Body of pancreas (tissue), 4 donors: ENCODE data around the gene CEP250. TPM values are rescaled to one million over a fixed set of nuclear protein-coding genes. Genes with fewer than 3 reads are reported as not detected.

Experiments
- ATAC-seq: fragments of 150-250 bp; one replicate; pipeline ENCODE4 v1.9.1; 2016
- DNase-seq, 4 donors: peaks; one replicate each; pipeline ENCODE4 v3.0.0-alpha.2; 2019
- H3K27ac ChIP-seq, 4 donors: fragments of 200-600 bp; sonication (generic); 1 replicate in 3 of 4; 2 replicates in 1 of 4; pipeline versions ENCODE4 v1.5.1 to v1.6.1; 2016 to 2019; ENCODE audit warnings: mild to moderate bottlenecking in 1 of 4, mixed read lengths in 1 of 4, moderate library complexity in 1 of 4
- H3K27me3 ChIP-seq, 2 donors: fragments of 200-600 bp; sonication (generic); one replicate each; pipeline ENCODE4 v1.6.0; 2016; ENCODE audit warnings: mild to moderate bottlenecking in 1 of 2
- H3K36me3 ChIP-seq, 2 donors: fragments of 200-600 bp; sonication (generic); replicated peaks in 1 of 2; 2 replicates each; pipeline ENCODE4 v1.5.1; 2016; ENCODE audit warnings: low read depth in 2 of 2; ENCODE audit not compliant: insufficient read depth in 1 of 2
- H3K4me1 ChIP-seq: fragments of 200-600 bp; sonication (generic); one replicate; pipeline ENCODE4 v1.6.0; 2016
- H3K4me3 ChIP-seq, 2 donors: fragments of 200-600 bp; sonication (generic); 1 replicate in 1 of 2; 2 replicates in 1 of 2; pipeline ENCODE4 v1.5.1; 2016 to 2019
- H3K9me3 ChIP-seq, 3 donors: fragments of 200-600 bp; sonication (generic); 1 replicate in 2 of 3; 2 replicates in 1 of 3; pipeline ENCODE4 v1.5.1; 2016
- POLR2A ChIP-seq, 3 donors: fragments of 450-650 bp; IDR thresholded peaks; one replicate each; pipeline ENCODE4 v1.6.1; 2016; ENCODE audit warnings: antibody characterized with exemption in 3 of 3, mild to moderate bottlenecking in 2 of 3
- WGBS, 2 donors: methylation state at CpG; one replicate each; pipeline ENCODE4 v1.1.5; 2017; 5-methylcytosine and 5-hydroxymethylcytosine counted together
- intact Hi-C: fragments of 100-400 bp; cut with DNase I; formaldehyde crosslinking; loops from one replicate; pipeline ENCODE4 v1.15.1; 2023
- total RNA-seq, 2 donors: library from RNA; depleted of rRNA; stranded (reverse); fragments of >200 nt; gene quantifications; one replicate each; pipeline ENCODE4 v1.1.0, GENCODE V29; 2016
- TF ChIP-seq, protein P1 (sequence below), 7 experiments: fragments of 450-650 bp in 4 of 7; fragments of 200-600 bp in 3 of 7; sonication (generic) in 3 of 7; IDR thresholded peaks; one replicate each; pipeline ENCODE4 v1.5.1; 2016 to 2019; ENCODE audit warnings: antibody characterized with exemption in 7 of 7

CEP250 gene
- total RNA-seq, 2 donors from 2014 or later = 7.8 to 27.0 TPM

DNA sequence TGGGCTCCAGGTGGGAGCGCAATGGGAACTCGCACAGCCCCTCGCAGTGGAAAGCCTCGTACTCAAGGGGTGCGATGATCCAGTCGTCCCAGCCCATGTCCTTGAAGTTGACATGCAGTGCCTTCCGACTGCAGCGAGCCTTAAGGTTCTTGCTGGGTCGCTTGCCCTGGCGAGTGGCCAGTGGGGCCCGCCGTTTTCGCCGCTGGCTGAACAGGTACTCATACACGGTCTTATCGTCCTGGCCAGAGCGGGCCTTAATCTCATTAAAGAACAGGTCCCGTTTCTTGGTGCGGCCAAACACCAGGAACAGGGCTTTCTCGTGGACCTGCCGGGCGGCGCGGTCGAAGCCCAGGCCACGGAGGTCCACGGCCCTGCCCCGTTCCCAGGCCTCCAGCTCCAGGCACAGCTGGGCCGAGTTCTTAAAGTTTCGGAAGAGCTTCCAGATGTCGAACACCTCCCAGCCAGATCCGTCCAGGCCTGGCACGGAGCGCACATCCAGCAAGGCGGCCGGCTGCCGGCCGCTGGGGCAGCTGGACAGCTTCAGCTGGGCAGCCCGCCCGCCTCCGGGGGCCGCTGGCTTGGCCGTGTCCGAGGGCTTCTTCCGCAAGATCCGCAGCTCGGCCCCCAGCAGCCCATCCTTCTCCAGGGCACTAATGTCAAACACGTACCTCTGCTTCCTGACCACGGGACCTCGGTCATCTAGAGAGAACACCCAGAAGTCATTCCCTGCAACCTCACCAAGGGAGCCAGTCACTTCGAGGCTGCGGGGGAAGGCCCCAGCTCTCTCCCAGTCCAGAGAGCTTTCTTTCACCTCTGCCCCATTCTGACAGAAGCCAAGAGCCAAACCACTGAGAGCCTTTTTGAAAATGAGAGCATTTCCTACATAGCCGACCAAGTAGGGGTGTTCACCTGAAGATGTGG lies 21.1 kb upstream of the CEP250 start:
- DNase-seq (no peak), ATAC-seq (no peak)
- TF ChIP-seq, protein P1, sequence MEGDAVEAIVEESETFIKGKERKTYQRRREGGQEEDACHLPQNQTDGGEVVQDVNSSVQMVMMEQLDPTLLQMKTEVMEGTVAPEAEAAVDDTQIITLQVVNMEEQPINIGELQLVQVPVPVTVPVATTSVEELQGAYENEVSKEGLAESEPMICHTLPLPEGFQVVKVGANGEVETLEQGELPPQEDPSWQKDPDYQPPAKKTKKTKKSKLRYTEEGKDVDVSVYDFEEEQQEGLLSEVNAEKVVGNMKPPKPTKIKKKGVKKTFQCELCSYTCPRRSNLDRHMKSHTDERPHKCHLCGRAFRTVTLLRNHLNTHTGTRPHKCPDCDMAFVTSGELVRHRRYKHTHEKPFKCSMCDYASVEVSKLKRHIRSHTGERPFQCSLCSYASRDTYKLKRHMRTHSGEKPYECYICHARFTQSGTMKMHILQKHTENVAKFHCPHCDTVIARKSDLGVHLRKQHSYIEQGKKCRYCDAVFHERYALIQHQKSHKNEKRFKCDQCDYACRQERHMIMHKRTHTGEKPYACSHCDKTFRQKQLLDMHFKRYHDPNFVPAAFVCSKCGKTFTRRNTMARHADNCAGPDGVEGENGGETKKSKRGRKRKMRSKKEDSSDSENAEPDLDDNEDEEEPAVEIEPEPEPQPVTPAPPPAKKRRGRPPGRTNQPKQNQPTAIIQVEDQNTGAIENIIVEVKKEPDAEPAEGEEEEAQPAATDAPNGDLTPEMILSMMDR (IDR thresholded peaks at IDR 0.05) = no peak
- TF ChIP-seq POLR2A (IDR thresholded peaks at IDR 0.05) = no peak
- Histone ChIP-seq H3K27me3 (no peaks in the 10 kb centered on the region), H3K36me3 (no peaks in the 10 kb centered on the region), H3K4me1 (peaks cover 6% of the 10 kb centered on the region), H3K27ac (no peak overlapping the region), H3K9me3 (no peaks in the 10 kb centered on the region), H3K4me3 (no peak overlapping the region)
- 72 to 82% methylated on average over 10 to 41 of the region's 53 CpGs for WGBS, 2 donors
- intact Hi-C loops = loop anchor here (10.0 kb wide), 1 partner anchor 140 kb away; the partner anchor contains the start of gene FAM83C

DNA sequence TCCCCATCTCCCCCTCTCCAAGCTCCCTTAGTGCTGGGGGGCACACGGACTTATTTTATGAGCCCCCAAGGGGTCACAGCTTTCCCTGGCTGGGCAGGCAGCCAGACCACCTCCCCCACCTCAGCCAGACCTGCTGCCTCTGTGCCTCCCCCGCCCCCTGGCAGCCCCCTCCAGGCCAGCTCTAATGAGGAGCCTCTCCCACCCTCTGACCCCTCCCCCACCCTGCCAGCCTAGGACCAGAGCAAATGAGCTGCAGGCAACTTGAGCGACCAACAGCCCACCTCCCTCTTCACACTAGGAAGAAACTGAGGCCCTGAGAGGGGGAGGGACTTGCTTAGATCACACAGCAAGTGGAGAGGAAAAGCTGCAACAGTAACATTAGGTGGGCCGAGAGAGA lies 19.2 kb upstream of the CEP250 start:
- DNase-seq = no peak
- intact Hi-C loops = loop anchor here (10.0 kb wide), 1 partner anchor 141 kb away; the partner anchor contains the start of gene FAM83C
- no peaks in the 10 kb centered on the region for H3K9me3 ChIP-seq
- H3K27ac ChIP-seq = no peak overlapping the region
- peaks cover 6% of the 10 kb centered on the region for H3K4me1 ChIP-seq
- no peaks in the 10 kb centered on the region for H3K27me3 ChIP-seq
- H3K36me3 ChIP-seq = no peaks in the 10 kb centered on the region
- 73% methylated on average over 1 to 4 of the region's 4 CpGs for WGBS, 2 donors
- ATAC-seq = no peak
- TF ChIP-seq, protein P1 (IDR thresholded peaks at IDR 0.05) = no peak
- TF ChIP-seq POLR2A (IDR thresholded peaks at IDR 0.05) = no peak
- H3K4me3 ChIP-seq = no peak overlapping the region

DNA sequence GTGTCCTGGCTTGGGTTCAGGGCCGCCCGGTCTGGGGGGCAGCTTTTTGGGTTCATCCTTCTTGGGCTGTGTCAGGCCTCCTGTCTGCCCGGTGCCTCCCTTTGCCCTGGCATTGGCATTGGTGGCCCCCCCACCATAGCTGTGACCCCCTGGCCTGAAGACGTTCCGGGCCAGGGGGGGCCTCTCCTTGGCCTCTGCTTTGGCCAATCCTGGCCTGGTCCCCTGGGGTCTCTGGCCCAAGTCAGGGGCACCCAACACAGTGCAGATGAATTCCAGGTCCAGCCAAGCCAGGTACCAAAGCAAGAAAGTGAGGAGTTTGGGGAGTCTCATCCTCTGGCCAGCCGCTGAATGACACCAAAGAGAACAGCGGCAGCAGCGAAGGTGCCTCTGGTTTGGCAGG lies 17.8 kb upstream of the CEP250 start:
- no peak for DNase-seq
- ATAC-seq = no peak

DNA sequence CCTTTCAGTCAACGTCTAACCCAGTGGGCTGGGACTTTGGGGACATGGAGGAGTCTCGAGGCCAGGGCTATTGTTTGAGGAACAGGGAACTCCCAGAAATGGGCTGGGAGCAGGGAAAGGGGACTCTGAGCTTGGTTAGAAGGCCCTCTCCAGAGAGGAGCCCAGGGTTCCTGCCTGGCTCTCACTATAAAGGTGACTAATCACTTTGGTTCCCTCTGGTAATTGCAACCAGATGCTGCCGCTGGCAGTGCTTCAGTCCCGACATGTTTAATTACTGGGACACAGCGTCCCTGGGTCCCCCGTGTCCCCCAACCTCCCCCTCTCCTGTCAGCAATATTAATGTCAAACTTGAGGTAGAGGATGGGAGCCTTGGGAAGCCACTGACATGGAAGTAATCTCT lies 12.4 kb upstream of the CEP250 start:
- Histone ChIP-seq H3K27me3 (no peaks in the 10 kb centered on the region), H3K4me1 (peaks cover 10% of the 10 kb centered on the region), H3K9me3 (no peaks in the 10 kb centered on the region), H3K27ac (no peak overlapping the region), H3K36me3 (no peaks in the 10 kb centered on the region), H3K4me3 (no peak overlapping the region)
- 26 to 42% methylated on average over 4 to 6 of the region's 6 CpGs for WGBS, 2 donors
- no peak for TF ChIP-seq POLR2A (IDR thresholded peaks at IDR 0.05)
- TF ChIP-seq, protein P1 (IDR thresholded peaks at IDR 0.05) = no peak
- ATAC-seq (no peak), DNase-seq (no peak)
- intact Hi-C loops = no loop called here

More for the DNA sequence above, 17.8 kb upstream of the CEP250 start:
- 48 to 67% methylated on average over 3 to 8 of the region's 8 CpGs for WGBS, 2 donors
- Histone ChIP-seq H3K36me3 (no peaks in the 10 kb centered on the region), H3K27ac (no peak overlapping the region), H3K27me3 (no peaks in the 10 kb centered on the region), H3K9me3 (no peaks in the 10 kb centered on the region), H3K4me1 (peaks cover 6% of the 10 kb centered on the region), H3K4me3 (no peak overlapping the region)
- TF ChIP-seq, protein P1 (IDR thresholded peaks at IDR 0.05) = no peak
- TF ChIP-seq POLR2A (IDR thresholded peaks at IDR 0.05) = no peak
- intact Hi-C loops = loop anchor here (10.0 kb wide), 1 partner anchor 143 kb away; the partner anchor contains the start of gene FAM83C
